Vagina (tissue), 2 donors: ENCODE measurements around the gene DIP2B. TPM values are rescaled to one million over a fixed set of nuclear protein-coding genes. Genes with fewer than 3 reads are reported as not detected.
"Not testable (repeated sequence)": the region's sequence is repeated elsewhere in the genome, so short reads cannot be mapped to it uniquely, and the experiment has no call there.

ENCODE experiments used
- DNase-seq, 2 donors: peaks; one replicate each; pipeline ENCODE4 v3.0.0-alpha.2; 2017; ENCODE audit errors: extremely low spot score in 2 of 2
- H3K27ac ChIP-seq: fragments of 200-600 bp; sonication (generic); one replicate; pipeline ENCODE4 v1.5.1; 2019
- H3K27me3 ChIP-seq: fragments of 200-600 bp; sonication (generic); one replicate; pipeline ENCODE4 v1.5.1; 2019
- H3K36me3 ChIP-seq, 2 donors: fragments of 200-600 bp; sonication (generic); one replicate each; pipeline ENCODE4 v1.5.1; 2017 to 2019
- H3K4me1 ChIP-seq: fragments of 200-600 bp; sonication (generic); one replicate; pipeline ENCODE4 v1.5.1; 2019
- H3K4me3 ChIP-seq, 2 donors: fragments of 200-600 bp; sonication (generic); 1 replicate in 1 of 2; 2 replicates in 1 of 2; pipeline ENCODE4 v1.5.1; 2016 to 2019
- H3K9me3 ChIP-seq: fragments of 200-600 bp; sonication (generic); one replicate; pipeline ENCODE4 v1.5.1; 2019
- POLR2A ChIP-seq, 2 donors: fragments of 450-650 bp; IDR thresholded peaks; one replicate each; pipeline ENCODE4 v1.6.1; 2017; ENCODE audit warnings: antibody characterized with exemption in 2 of 2, mild to moderate bottlenecking in 2 of 2, moderate library complexity in 2 of 2
- POLR2AphosphoS5 ChIP-seq, 2 donors: sonication (generic); formaldehyde crosslinking; IDR thresholded peaks; one replicate each; pipeline ENCODE4 v1.9.0; 2017; ENCODE audit warnings: antibody characterized with exemption in 2 of 2, mild to moderate bottlenecking in 2 of 2, low read depth in 1 of 2; ENCODE audit not compliant: insufficient read depth in 1 of 2
- intact Hi-C: fragments of 100-400 bp; cut with DNase I; formaldehyde crosslinking; loops from one replicate; pipeline ENCODE4 v1.15.1; 2023
- total RNA-seq: library from RNA; depleted of rRNA; stranded (reverse); fragments of >200 nt; gene quantifications from one replicate; pipeline ENCODE4 v1.2.3, GENCODE V29; 2016
- TF ChIP-seq, protein P1 (sequence below), 3 experiments: fragments of 450-650 bp in 2 of 3; fragments of 200-600 bp in 1 of 3; sonication (generic) in 1 of 3; IDR thresholded peaks; one replicate each; pipeline ENCODE4 v1.5.1; 2017 to 2019; ENCODE audit warnings: antibody characterized with exemption in 3 of 3, mild to moderate bottlenecking in 2 of 3, moderate library complexity in 2 of 3

DIP2B gene
- total RNA-seq, 1 donor from 2014 or later: 32.2 TPM

DNA sequence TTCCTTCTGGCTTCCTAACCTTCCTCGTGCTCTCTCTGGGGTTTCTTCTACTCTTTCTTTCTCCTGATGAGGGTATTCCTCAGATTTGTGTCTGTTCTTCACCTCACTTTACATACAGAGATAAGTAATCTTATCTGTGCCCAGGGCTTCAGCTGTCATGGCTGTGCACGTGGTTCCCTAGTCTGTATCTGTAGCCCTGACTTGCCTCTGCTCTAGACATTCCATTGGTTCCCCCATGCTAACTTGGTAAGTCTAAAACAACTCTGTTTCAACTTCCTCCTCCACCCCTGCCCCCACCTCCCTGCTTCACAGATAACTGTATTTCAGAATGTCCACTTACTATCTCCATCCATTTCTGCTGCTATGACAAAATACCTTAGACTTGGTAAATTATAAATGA lies 10.8 kb downstream of the DIP2B start:
- TF ChIP-seq POLR2A (IDR thresholded peaks at IDR 0.05) (no peak), POLR2AphosphoS5 (IDR thresholded peaks at IDR 0.05; ENCODE audit: insufficient read depth in 1 of 2, low read depth in 1 of 2) (no peak)
- TF ChIP-seq, protein P1, sequence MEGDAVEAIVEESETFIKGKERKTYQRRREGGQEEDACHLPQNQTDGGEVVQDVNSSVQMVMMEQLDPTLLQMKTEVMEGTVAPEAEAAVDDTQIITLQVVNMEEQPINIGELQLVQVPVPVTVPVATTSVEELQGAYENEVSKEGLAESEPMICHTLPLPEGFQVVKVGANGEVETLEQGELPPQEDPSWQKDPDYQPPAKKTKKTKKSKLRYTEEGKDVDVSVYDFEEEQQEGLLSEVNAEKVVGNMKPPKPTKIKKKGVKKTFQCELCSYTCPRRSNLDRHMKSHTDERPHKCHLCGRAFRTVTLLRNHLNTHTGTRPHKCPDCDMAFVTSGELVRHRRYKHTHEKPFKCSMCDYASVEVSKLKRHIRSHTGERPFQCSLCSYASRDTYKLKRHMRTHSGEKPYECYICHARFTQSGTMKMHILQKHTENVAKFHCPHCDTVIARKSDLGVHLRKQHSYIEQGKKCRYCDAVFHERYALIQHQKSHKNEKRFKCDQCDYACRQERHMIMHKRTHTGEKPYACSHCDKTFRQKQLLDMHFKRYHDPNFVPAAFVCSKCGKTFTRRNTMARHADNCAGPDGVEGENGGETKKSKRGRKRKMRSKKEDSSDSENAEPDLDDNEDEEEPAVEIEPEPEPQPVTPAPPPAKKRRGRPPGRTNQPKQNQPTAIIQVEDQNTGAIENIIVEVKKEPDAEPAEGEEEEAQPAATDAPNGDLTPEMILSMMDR (IDR thresholded peaks at IDR 0.05): no peak
- intact Hi-C loops: no loop called here
- Histone ChIP-seq H3K27me3 (no peaks in the 10 kb centered on the region), H3K27ac (no peak overlapping the region), H3K4me3 (no peak overlapping the region), H3K36me3 (no peaks in the 10 kb centered on the region), H3K4me1 (peaks cover 41% of the 10 kb centered on the region), H3K9me3 (no peaks in the 10 kb centered on the region)
- DNase-seq: no peak

DNA sequence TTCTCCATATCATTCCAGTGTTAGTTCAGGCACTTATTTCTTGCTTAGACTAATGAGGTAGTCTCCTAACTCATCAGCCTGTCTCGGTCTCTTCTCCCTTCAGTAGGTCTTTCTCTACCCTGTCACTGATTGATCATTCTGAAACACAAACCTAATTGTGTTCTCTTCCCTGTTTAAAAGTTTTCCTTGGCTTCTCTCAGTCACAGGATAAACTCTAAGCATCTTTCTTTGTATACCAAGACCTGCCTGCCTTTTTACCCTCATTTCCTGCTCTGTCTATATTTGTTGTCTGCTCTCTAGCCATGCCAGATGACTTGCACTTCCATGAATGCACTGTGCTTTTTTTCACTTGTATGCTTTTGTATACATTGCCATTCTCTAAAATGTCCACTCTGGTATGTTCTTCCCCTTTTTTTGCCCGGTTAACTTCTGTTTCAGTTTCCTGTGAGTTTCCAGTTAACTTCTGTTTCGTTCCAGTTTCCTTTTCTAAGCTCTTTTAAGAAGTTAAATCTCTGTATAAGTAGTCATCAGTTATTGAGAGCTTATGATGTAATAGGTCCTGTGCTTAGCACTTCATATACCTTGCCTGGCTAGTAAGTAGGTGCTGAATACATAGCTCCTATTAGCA lies 12.8 kb downstream of the DIP2B start:
- TF ChIP-seq, protein P1 (IDR thresholded peaks at IDR 0.05): no peak
- TF ChIP-seq POLR2AphosphoS5 (IDR thresholded peaks at IDR 0.05; ENCODE audit: insufficient read depth in 1 of 2, low read depth in 1 of 2) (no peak), POLR2A (IDR thresholded peaks at IDR 0.05) (no peak)
- Histone ChIP-seq H3K4me3 (no peak overlapping the region), H3K9me3 (no peaks in the 10 kb centered on the region), H3K27me3 (no peaks in the 10 kb centered on the region), H3K36me3 (no peaks in the 10 kb centered on the region), H3K27ac (no peak overlapping the region), H3K4me1 (peaks cover 44% of the 10 kb centered on the region)
- DNase-seq: no peak
- intact Hi-C loops: no loop called here

DNA sequence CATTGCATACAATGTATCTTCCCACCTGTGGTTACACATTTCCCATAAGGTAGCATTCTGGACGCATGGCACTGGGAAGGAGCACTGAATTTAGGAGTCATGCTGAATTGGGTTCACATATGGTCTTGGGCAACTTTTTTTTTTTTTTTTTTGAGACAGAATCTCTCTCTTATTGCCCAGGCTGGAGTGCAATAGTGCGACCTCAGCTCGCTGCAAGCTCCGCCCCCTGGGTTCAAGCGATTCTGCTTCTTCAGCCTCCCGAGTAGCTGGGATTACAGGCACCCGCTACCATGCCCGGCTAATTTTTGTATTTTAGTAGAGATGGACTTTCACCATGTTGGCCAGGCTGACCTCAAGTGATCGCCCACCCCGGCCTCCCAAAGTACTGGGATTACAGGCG lies 13.3 kb downstream of the DIP2B start:
- Histone ChIP-seq H3K9me3 (no peaks in the 10 kb centered on the region), H3K27me3 (no peaks in the 10 kb centered on the region), H3K36me3 (no peaks in the 10 kb centered on the region), H3K27ac (no peak overlapping the region), H3K4me1 (peaks cover 44% of the 10 kb centered on the region), H3K4me3 (no peak overlapping the region)
- TF ChIP-seq POLR2A (IDR thresholded peaks at IDR 0.05) (no peak), POLR2AphosphoS5 (IDR thresholded peaks at IDR 0.05; ENCODE audit: insufficient read depth in 1 of 2, low read depth in 1 of 2) (no peak)
- TF ChIP-seq, protein P1 (IDR thresholded peaks at IDR 0.05): no peak
- intact Hi-C loops: no loop called here
- DNase-seq: no peak

DNA sequence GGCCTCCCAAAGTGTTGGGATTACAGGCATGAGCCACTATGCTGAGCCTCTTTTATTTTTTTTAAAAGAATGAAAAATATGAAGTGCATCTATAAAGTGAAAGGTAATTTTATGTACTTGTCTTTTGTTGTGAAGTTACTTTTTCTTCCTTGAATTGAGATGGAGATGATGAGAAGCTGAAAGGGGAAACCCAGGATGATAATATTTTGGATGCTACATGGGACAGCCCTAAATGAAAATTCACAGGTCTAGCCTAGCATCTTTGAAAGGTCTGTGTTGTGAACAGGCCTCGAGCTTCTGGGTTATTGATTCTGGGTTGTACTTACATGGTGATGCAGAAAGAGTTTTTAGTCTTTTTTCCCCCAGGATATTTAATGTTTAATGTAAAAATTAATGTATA lies 14.6 kb downstream of the DIP2B start:
- intact Hi-C loops: no loop called here
- Histone ChIP-seq H3K4me3 (no peak overlapping the region), H3K36me3 (no peaks in the 10 kb centered on the region), H3K4me1 (peaks cover 40% of the 10 kb centered on the region), H3K9me3 (no peaks in the 10 kb centered on the region), H3K27ac (no peak overlapping the region), H3K27me3 (no peaks in the 10 kb centered on the region)
- no peak for DNase-seq
- TF ChIP-seq, protein P1 (IDR thresholded peaks at IDR 0.05): no peak
- no peak for TF ChIP-seq POLR2A (IDR thresholded peaks at IDR 0.05)
- TF ChIP-seq POLR2AphosphoS5 (IDR thresholded peaks at IDR 0.05; ENCODE audit: insufficient read depth in 1 of 2, low read depth in 1 of 2): no peak

DNA sequence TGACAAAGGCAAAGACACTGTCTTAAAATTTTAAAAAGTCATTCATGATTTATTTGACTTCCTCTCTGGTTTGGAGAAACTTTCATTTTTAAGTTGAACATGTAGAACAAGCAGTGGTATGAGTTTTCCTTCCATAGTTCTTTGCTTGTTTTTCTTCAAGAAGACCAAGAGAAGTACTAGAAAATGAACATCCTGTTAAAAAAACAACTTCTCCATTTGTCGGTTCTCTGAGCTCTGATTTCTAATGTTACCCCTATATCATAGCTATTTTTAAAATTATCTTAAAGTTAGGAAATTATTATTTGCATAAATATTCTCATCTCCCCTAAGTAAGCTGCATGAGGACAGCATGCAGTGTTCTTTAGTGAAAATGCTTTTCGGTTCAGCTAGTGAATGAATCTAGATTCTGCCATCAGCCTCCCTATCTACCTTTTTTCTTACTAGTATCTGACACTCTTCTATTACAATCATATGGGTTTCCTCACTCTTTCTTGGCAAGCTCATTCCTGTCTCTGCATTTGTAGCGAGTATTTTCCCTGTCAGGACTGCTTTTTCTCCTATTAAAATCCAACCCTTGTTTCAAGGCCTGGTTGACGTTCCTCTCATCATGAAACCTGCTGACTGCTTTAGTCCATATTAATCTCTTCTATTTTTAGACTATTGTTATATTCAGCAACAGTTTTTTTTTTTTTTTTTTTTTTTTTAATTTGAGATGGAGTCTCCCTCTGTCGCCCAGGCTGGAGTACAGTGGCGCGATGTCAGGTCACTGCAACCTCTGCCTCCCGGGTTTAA lies 15.8 kb downstream of the DIP2B start:
- DNase-seq: no peak
- Histone ChIP-seq H3K27ac (peak overlapping the region; percentile 59), H3K27me3 (no peaks in the 10 kb centered on the region), H3K9me3 (no peaks in the 10 kb centered on the region), H3K4me1 (peaks cover 29% of the 10 kb centered on the region), H3K36me3 (no peaks in the 10 kb centered on the region), H3K4me3 (no peak overlapping the region)
- intact Hi-C loops: no loop called here
- TF ChIP-seq, protein P1 (IDR thresholded peaks at IDR 0.05): no peak
- peak in 1 of 2 donors; percentile 58 for TF ChIP-seq POLR2AphosphoS5 (IDR thresholded peaks at IDR 0.05; ENCODE audit: insufficient read depth in 1 of 2, low read depth in 1 of 2)
- TF ChIP-seq POLR2A (IDR thresholded peaks at IDR 0.05): no peak

DNA sequence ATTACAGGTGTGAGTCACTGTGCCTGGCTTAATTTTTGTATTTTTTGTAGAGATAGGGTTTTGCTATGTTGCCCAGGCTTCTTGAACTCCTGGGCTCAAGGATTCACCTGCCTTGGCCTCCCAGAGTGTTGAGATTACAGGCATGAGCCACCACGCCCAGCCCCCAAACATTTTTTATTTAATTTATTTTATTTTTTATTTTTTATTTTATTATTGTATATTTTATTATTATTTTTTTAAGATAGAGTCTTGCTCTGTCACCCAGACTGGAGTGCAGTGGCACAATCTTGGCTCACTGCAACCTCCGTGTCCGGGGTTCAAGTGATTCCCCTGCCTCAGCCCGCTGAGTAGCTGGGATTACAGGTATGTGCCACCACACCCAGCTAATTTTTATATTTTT lies 17.0 kb downstream of the DIP2B start:
- H3K27me3 ChIP-seq, intact Hi-C loops, H3K9me3 ChIP-seq, DNase-seq, H3K4me3 ChIP-seq, H3K27ac ChIP-seq, H3K36me3 ChIP-seq: not testable (repeated sequence)
- H3K4me1 ChIP-seq: peaks cover 28% of the 10 kb centered on the region
